Natural killer cell treated with Interleukin-12 subunit alpha and Interleukin-12 subunit beta and Interleukin-15 and Interleukin-18, amount 100 ng/mL, for 72 hours (primary cell): ENCODE measurements around the gene ARHGAP32. TPM values are rescaled to one million over a fixed set of nuclear protein-coding genes. Genes with fewer than 3 reads are reported as not detected.

Experiments used
- ATAC-seq, 2 donors: fragments of 150-1000 bp; cut with Tn5 transposase in 1 of 2; sonication (Bioruptor Pico), chemical (Tn5 transposase) in 1 of 2; 2 replicates each; pipeline ENCODE4 v1.10.0; 2021
- DNase-seq: peaks from one replicate; pipeline ENCODE4 v3.0.0; 2022; ENCODE audit warnings: low spot score
- H3K27ac Mint-ChIP-seq, 2 donors: 1 replicate in 1 of 2; 2 replicates in 1 of 2; pipeline ENCODE4 v1.8.0; 2022; ENCODE audit warnings: mixed read lengths in 2 of 2, mild to moderate bottlenecking in 1 of 2, moderate library complexity in 1 of 2
- H3K27me3 Mint-ChIP-seq, 2 donors: 1 replicate in 1 of 2; 2 replicates in 1 of 2; pipeline ENCODE4 v1.8.0; 2022; ENCODE audit warnings: mixed read lengths in 2 of 2
- H3K36me3 Mint-ChIP-seq: one replicate; pipeline ENCODE4 v1.8.0; 2022; ENCODE audit warnings: mixed read lengths
- H3K4me1 Mint-ChIP-seq, 2 donors: 1 replicate in 1 of 2; 2 replicates in 1 of 2; pipeline ENCODE4 v1.8.0; 2022; ENCODE audit warnings: low read depth in 2 of 2, mixed read lengths in 2 of 2, mild to moderate bottlenecking in 1 of 2
- H3K4me3 Mint-ChIP-seq: one replicate; pipeline ENCODE4 v1.8.0; 2022; ENCODE audit warnings: mixed read lengths
- H3K9me3 Mint-ChIP-seq: 2 replicates; pipeline ENCODE4 v1.8.0; 2022; ENCODE audit warnings: mixed read lengths
- total RNA-seq, 2 donors: library from RNA; stranded (reverse); gene quantifications; one replicate each; pipeline ENCODE4 v1.2.3, GENCODE V29; 2022

ARHGAP32 gene
- total RNA-seq, 2 donors from 2014 or later = 0.81 to 1.5 TPM

GRCh38 chr11:128942272-128942612 lies 249.9 kb downstream of the ARHGAP32 start:
- DNase-seq (no peak), ATAC-seq (no peak)
- no peaks in the 10 kb centered on the region for H3K9me3 Mint-ChIP-seq
- H3K27me3 Mint-ChIP-seq = peaks cover 0 to 12% of the 10 kb centered on the region in 2 donors
- H3K4me1 Mint-ChIP-seq = no peaks in the 10 kb centered on the region
- no peak overlapping the region for H3K27ac Mint-ChIP-seq
- no peak overlapping the region for H3K4me3 Mint-ChIP-seq
- no peaks in the 10 kb centered on the region for H3K36me3 Mint-ChIP-seq

- Mint-ChIP-seq H3K4me1 (no peaks in the 10 kb centered on the region), H3K27ac (no peak overlapping the region), H3K9me3 (no peaks in the 10 kb centered on the region), H3K36me3 (no peaks in the 10 kb centered on the region), H3K27me3 (peaks cover 0 to 12% of the 10 kb centered on the region in 2 donors), H3K4me3 (no peak overlapping the region)
- DNase-seq (no peak), ATAC-seq (no peak)
Measured at GRCh38 chr11:128941573-128942271, 250.4 kb downstream of the ARHGAP32 start.

- no peaks in the 10 kb centered on the region for H3K36me3 Mint-ChIP-seq
- H3K27ac Mint-ChIP-seq = no peak overlapping the region
- no peak overlapping the region for H3K4me3 Mint-ChIP-seq
- no peaks in the 10 kb centered on the region for H3K9me3 Mint-ChIP-seq
- ATAC-seq (no peak), DNase-seq (no peak)
- no peaks in the 10 kb centered on the region for H3K4me1 Mint-ChIP-seq
- H3K27me3 Mint-ChIP-seq = peaks cover 0 to 12% of the 10 kb centered on the region in 2 donors
Measured at GRCh38 chr11:128941110-128941509, 251.0 kb downstream of the ARHGAP32 start.

GRCh38 chr11:128940603-128941002 lies 251.5 kb downstream of the ARHGAP32 start:
- no peak overlapping the region for H3K27ac Mint-ChIP-seq
- DNase-seq (no peak), ATAC-seq (no peak)
- no peaks in the 10 kb centered on the region for H3K9me3 Mint-ChIP-seq
- H3K4me1 Mint-ChIP-seq = no peaks in the 10 kb centered on the region
- H3K27me3 Mint-ChIP-seq = peaks cover 0 to 12% of the 10 kb centered on the region in 2 donors
- H3K4me3 Mint-ChIP-seq = no peak overlapping the region
- H3K36me3 Mint-ChIP-seq = no peaks in the 10 kb centered on the region

DNA sequence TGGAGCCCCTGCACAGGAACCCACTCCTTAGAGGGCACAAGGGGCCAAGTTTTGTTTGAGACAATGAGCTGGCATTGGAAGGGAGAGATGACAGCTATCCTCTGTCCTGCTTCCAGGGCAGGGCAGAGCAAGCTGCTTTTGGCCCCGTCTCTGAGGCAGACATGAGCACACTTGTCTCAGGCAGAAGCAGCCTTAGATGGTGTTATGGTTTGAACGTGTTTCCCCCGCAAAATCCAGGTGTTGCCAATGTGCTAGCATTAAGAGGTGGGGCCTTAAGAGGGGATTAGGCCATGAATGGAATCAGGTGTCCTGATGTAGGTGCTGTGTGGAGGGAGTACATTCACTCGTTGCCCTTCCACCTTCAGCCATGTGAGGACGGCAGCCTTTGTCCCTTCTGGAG lies 252.0 kb downstream of the ARHGAP32 start:
- Mint-ChIP-seq H3K27ac (no peak overlapping the region), H3K27me3 (peaks cover 0 to 9% of the 10 kb centered on the region in 2 donors), H3K36me3 (no peaks in the 10 kb centered on the region), H3K4me3 (no peak overlapping the region), H3K4me1 (no peaks in the 10 kb centered on the region), H3K9me3 (no peaks in the 10 kb centered on the region)
- ATAC-seq (no peak), DNase-seq (no peak)

DNA sequence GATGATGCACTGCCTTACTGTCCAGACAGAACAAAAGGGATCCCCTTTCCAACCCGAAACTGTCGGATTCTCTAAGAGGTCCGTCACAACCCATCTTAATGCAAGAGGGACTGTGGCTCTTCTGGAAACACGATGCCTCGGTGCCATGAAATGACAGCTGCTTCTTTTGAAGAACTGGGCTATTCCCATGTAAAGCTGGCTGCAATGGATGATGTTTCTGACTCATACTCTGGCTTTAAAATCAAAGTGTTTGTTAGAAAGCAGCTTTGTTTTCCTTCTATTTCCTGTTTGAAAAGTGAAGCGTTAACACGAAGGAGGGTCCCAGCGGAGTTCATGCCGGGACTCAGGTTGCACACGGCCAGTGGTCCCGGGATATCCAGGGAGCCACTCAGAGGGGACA lies 252.5 kb downstream of the ARHGAP32 start:
- no peak for ATAC-seq
- no peak for DNase-seq
- Mint-ChIP-seq H3K4me1 (no peaks in the 10 kb centered on the region), H3K36me3 (no peaks in the 10 kb centered on the region), H3K27ac (no peak overlapping the region), H3K9me3 (no peaks in the 10 kb centered on the region), H3K4me3 (no peak overlapping the region), H3K27me3 (peaks cover 0 to 9% of the 10 kb centered on the region in 2 donors)

DNA sequence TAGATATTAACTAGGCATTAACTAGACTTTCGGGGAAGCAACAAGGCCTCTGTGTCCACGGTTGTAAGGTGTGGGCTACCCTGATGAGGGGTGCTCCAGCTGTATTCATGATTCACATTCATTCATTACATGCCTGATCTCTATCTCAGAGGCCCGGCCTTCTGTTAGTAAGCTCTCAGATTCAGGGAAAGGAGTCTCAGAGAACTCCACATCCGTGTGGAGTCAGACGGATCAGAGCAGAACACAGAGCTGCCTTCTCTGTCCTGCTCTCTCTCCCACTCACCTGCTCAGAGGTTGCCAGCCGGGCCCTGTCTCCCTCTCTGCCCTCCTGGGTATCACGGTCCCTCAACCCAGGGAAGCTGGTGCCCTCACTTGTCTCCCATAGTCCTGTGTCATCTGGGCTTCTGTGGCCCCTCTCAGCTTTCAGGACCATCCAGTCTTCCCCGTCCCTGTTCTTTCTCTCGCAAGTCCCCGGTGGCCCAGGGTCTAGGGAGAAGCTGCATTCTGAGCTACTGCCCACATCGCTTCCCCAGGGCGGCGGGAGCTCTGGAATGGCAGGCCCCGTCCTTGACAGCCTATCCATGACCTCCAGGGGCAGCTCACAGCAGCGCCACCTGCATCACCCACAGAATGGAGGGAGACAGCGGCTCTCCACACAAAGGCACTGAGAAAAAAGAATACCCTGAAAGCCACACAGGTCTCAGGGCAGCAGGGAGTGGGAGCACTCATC lies 253.8 kb downstream of the ARHGAP32 start:
- no peaks in the 10 kb centered on the region for H3K9me3 Mint-ChIP-seq
- H3K27ac Mint-ChIP-seq = no peak overlapping the region
- DNase-seq = no peak
- no peak for ATAC-seq
- H3K4me3 Mint-ChIP-seq = no peak overlapping the region
- peaks cover 0 to 2% of the 10 kb centered on the region in 2 donors for H3K4me1 Mint-ChIP-seq
- peaks cover 0 to 13% of the 10 kb centered on the region in 2 donors for H3K27me3 Mint-ChIP-seq
- no peaks in the 10 kb centered on the region for H3K36me3 Mint-ChIP-seq

DNA sequence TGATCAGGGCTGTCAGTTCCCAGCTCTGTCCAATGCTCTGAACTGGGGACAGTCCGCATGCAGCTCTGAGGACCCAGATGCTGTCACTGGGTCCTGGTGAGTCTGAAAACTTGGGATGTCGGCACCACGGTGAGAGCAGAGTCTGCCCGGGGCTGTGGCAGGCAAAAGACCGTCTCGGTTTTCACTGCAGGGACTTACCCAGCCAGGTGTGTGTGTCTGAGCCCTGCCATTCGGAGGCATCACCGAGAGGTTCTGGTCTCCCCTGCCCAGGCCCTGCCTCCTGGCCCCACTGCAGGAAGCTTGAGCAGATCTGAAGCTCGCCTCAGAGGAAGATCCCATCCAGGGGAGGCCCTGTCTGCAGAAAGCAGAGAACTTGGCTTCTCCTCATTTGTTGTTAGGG lies 254.6 kb downstream of the ARHGAP32 start:
- no peak overlapping the region for H3K27ac Mint-ChIP-seq
- H3K4me1 Mint-ChIP-seq = peaks cover 0 to 2% of the 10 kb centered on the region in 2 donors
- no peak overlapping the region for H3K4me3 Mint-ChIP-seq
- H3K36me3 Mint-ChIP-seq = no peaks in the 10 kb centered on the region
- no peaks in the 10 kb centered on the region for H3K9me3 Mint-ChIP-seq
- no peak for DNase-seq
- H3K27me3 Mint-ChIP-seq = peaks cover 0 to 14% of the 10 kb centered on the region in 2 donors
- no peak for ATAC-seq

GRCh38 chr11:128936606-128937251 lies 255.4 kb downstream of the ARHGAP32 start:
- Mint-ChIP-seq H3K27me3 (peaks cover 0 to 14% of the 10 kb centered on the region in 2 donors), H3K27ac (no peak overlapping the region), H3K4me1 (peaks cover 0 to 2% of the 10 kb centered on the region in 2 donors), H3K36me3 (no peaks in the 10 kb centered on the region), H3K9me3 (no peaks in the 10 kb centered on the region), H3K4me3 (no peak overlapping the region)
- DNase-seq (no peak), ATAC-seq (no peak)

DNA sequence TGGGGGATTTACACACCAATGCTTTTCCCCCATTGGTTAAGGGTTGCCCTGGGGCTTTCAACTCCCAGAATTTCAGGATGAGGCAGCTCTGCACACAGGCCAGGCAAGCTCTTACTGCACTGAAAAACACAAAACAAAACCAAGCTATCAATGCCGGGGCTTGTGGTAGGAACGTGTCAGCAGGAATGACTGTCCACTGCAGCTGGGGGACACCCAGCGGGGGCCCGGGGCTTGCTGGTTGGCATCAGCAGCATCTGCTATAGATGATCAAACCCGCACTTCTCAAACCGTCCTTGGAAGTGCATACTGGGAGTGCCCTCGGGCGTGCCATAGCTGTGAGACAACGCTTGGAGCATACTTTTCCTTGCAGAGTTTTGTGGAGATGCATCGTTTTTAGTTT lies 257.2 kb downstream of the ARHGAP32 start:
- H3K4me3 Mint-ChIP-seq = no peak overlapping the region
- peaks cover 3 to 6% of the 10 kb centered on the region in 2 donors for H3K4me1 Mint-ChIP-seq
- H3K36me3 Mint-ChIP-seq = no peaks in the 10 kb centered on the region
- no peak for DNase-seq
- peaks cover 0 to 14% of the 10 kb centered on the region in 2 donors for H3K27me3 Mint-ChIP-seq
- no peaks in the 10 kb centered on the region for H3K9me3 Mint-ChIP-seq
- no peak overlapping the region for H3K27ac Mint-ChIP-seq
- no peak for ATAC-seq

DNA sequence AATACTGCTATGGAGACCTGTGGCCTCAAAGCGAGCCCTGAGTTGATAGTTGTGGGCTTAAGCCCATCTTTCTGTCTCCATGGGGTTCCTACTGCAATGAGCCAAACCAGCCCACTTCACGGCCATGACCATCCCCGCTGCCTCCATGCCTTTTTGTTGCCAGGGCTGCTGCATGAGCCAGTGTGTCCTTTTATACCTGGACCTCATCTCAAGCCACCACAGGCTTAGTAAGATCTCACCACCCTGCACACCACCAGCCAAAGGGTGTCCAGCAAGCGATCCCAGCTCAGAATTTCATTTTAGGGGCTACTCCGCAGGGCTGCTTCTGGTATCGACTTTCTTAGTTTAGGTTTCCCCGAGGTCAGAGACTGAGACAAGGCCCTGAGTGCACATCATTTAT lies 257.8 kb downstream of the ARHGAP32 start:
- H3K27ac Mint-ChIP-seq = no peak overlapping the region
- peaks cover 9 to 11% of the 10 kb centered on the region in 2 donors for H3K4me1 Mint-ChIP-seq
- no peak overlapping the region for H3K4me3 Mint-ChIP-seq
- H3K27me3 Mint-ChIP-seq = peaks cover 0 to 17% of the 10 kb centered on the region in 2 donors
- no peaks in the 10 kb centered on the region for H3K9me3 Mint-ChIP-seq
- no peak for ATAC-seq
- DNase-seq = no peak
- H3K36me3 Mint-ChIP-seq = no peaks in the 10 kb centered on the region

- Mint-ChIP-seq H3K9me3 (no peaks in the 10 kb centered on the region), H3K4me1 (peaks cover 11 to 15% of the 10 kb centered on the region in 2 donors), H3K36me3 (no peaks in the 10 kb centered on the region), H3K4me3 (no peak overlapping the region), H3K27me3 (peaks cover 0 to 20% of the 10 kb centered on the region in 2 donors), H3K27ac (no peak overlapping the region)
- no peak for ATAC-seq
- DNase-seq = no peak
Measured at GRCh38 chr11:128933481-128934178, 258.5 kb downstream of the ARHGAP32 start.

GRCh38 chr11:128931668-128932067 lies 260.5 kb downstream of the ARHGAP32 start:
- H3K4me3 Mint-ChIP-seq = no peak overlapping the region
- H3K27ac Mint-ChIP-seq = no peak overlapping the region
- H3K9me3 Mint-ChIP-seq = no peaks in the 10 kb centered on the region
- ATAC-seq (no peak), DNase-seq (no peak)
- peaks cover 0 to 23% of the 10 kb centered on the region in 2 donors for H3K27me3 Mint-ChIP-seq
- H3K4me1 Mint-ChIP-seq = peaks cover 20 to 23% of the 10 kb centered on the region in 2 donors
- no peaks in the 10 kb centered on the region for H3K36me3 Mint-ChIP-seq
